Lung (tissue), 12 donors: Measurements from ENCODE around the gene OR6J1. TPM values are rescaled to one million over a fixed set of nuclear protein-coding genes. Genes with fewer than 3 reads are reported as not detected.

Source experiments
- ATAC-seq: fragments of 200-7000 bp; cut with Tn5 transposase; one replicate; pipeline ENCODE4 v1.9.1; 2020; ENCODE audit warnings: moderate number of reproducible peaks; ENCODE audit not compliant: insufficient read depth, low FRiP score
- DNase-seq, 3 donors: peaks; one replicate each; pipeline ENCODE4 v3.0.0-alpha.2; 2013 to 2017
- H3K27ac ChIP-seq, 2 donors: one replicate each; pipeline ENCODE4 v1.5.1; 2013; ENCODE audit warnings: mild to moderate bottlenecking in 2 of 2, moderate library complexity in 2 of 2, control low read depth in 1 of 2, inconsistent platforms in 1 of 2, low read depth in 1 of 2, low read length in 1 of 2
- H3K27me3 ChIP-seq, 3 donors: one replicate each; pipeline ENCODE4 v1.5.1; 2013; ENCODE audit warnings: low read length in 2 of 3; ENCODE audit not compliant: control insufficient read depth in 3 of 3, insufficient read depth in 3 of 3
- H3K36me3 ChIP-seq, 4 donors: one replicate each; pipeline ENCODE4 v1.5.1; 2013; ENCODE audit warnings: low read length in 4 of 4, mild to moderate bottlenecking in 1 of 4, moderate library complexity in 1 of 4; ENCODE audit not compliant: control insufficient read depth in 4 of 4, insufficient read depth in 4 of 4
- H3K4me1 ChIP-seq, 5 donors: one replicate each; pipeline ENCODE4 v1.5.1; 2013; ENCODE audit warnings: low read length in 5 of 5, mild to moderate bottlenecking in 2 of 5, moderate library complexity in 1 of 5; ENCODE audit not compliant: control insufficient read depth in 5 of 5, insufficient read depth in 5 of 5
- H3K4me3 ChIP-seq: one replicate; pipeline ENCODE4 v1.5.1; 2013; ENCODE audit warnings: mild to moderate bottlenecking, control low read depth, moderate library complexity
- H3K9ac ChIP-seq, 2 donors: one replicate each; pipeline ENCODE4 v1.5.1; 2013; ENCODE audit warnings: low read length in 2 of 2, control low read depth in 1 of 2; ENCODE audit not compliant: insufficient read depth in 1 of 2
- H3K9me3 ChIP-seq, 4 donors: one replicate each; pipeline ENCODE4 v1.5.1; 2013; ENCODE audit warnings: low read length in 3 of 4, mild to moderate bottlenecking in 1 of 4, moderate library complexity in 1 of 4; ENCODE audit not compliant: control insufficient read depth in 4 of 4, insufficient read depth in 3 of 4
- CTCF ChIP-seq: IDR thresholded peaks from 2 replicates; pipeline ENCODE4 v1.5.1; 2012; ENCODE audit warnings: mild to moderate bottlenecking; ENCODE audit errors: control extremely low read depth, extremely low read depth
- WGBS, 2 donors: extraction: QIAGEN DNeasy Blood & Tissue Kit; methylation state at CpG; one replicate each; pipeline ENCODE4 v1.1.7; 2013; 5-methylcytosine and 5-hydroxymethylcytosine counted together
- polyA plus RNA-seq, 2 donors: library from polyadenylated mRNA; stranded (reverse); fragments of 200-250 nt; gene quantifications; one replicate each; pipeline ENCODE4 v1.2.1, GENCODE V29; 2013
- total RNA-seq, 2 donors: library from RNA; depleted of rRNA in 1 of 2; stranded (reverse); fragments of >200 nt in 1 of 2; gene quantifications; one replicate each; pipeline ENCODE4 v1.2.1, GENCODE V29; 2014 to 2021
- donor health status: control.
- donor health status: control.
- donor health status: Bipolar disorder and iron deficiency.
- donor health status: healthy.
- donor health status: DM: yes; HTN: yes; CAD: no.

The OR6J1 gene
- total and polyA plus RNA-seq, 4 donors, result 0.11 TPM; not detected in 3

- Histone ChIP-seq H3K4me1 (peaks cover 4 to 13% (median 7%) of the 10 kb centered on the region in 5 donors), H3K36me3 (peaks cover 24 to 37% (median 35%) of the 10 kb centered on the region in 4 donors), H3K4me3 (no peak overlapping the region), H3K9ac (no peak overlapping the region), H3K9me3 (no peaks in the 10 kb centered on the region), H3K27me3 (no peaks in the 10 kb centered on the region), H3K27ac (no peak overlapping the region)
- no peak for TF ChIP-seq CTCF
- no peak for DNase-seq
- ATAC-seq, result no peak
- 51 to 83% methylated on average over 5 of the region's 5 CpGs for WGBS, 2 donors
Measured at GRCh38 chr14:22601996-22602395, 42.2 kb downstream of the OR6J1 start.

GRCh38 chr14:22601456-22601855 is 42.7 kb downstream of the OR6J1 start:
- H3K36me3 ChIP-seq, result peaks cover 22 to 37% (median 34%) of the 10 kb centered on the region in 4 donors
- DNase-seq (no peak), ATAC-seq (no peak)
- H3K4me1 ChIP-seq, result peaks cover 4 to 13% (median 7%) of the 10 kb centered on the region in 5 donors
- no peaks in the 10 kb centered on the region for H3K9me3 ChIP-seq
- H3K27me3 ChIP-seq, result no peaks in the 10 kb centered on the region
- no peak overlapping the region for H3K27ac ChIP-seq
- no peak overlapping the region for H3K4me3 ChIP-seq
- TF ChIP-seq CTCF, result no peak
- WGBS, 2 donors, result 68 to 84% methylated on average over 2 of the region's 2 CpGs
- no peak overlapping the region for H3K9ac ChIP-seq

GRCh38 chr14:22600027-22600426 is 44.1 kb downstream of the OR6J1 start:
- Histone ChIP-seq H3K9me3 (no peaks in the 10 kb centered on the region), H3K4me1 (peaks cover 4 to 13% (median 7%) of the 10 kb centered on the region in 5 donors), H3K9ac (no peak overlapping the region), H3K27ac (no peak overlapping the region), H3K27me3 (no peaks in the 10 kb centered on the region), H3K36me3 (peaks cover 14 to 31% (median 24%) of the 10 kb centered on the region in 4 donors), H3K4me3 (no peak overlapping the region)
- no peak for ATAC-seq
- DNase-seq, result no peak
- no peak for TF ChIP-seq CTCF

GRCh38 chr14:22599349-22599748 is 44.8 kb downstream of the OR6J1 start:
- 81 to 89% methylated on average over 3 of the region's 3 CpGs for WGBS, 2 donors
- Histone ChIP-seq H3K9me3 (no peaks in the 10 kb centered on the region), H3K9ac (no peak overlapping the region), H3K4me1 (peaks cover 4 to 13% (median 7%) of the 10 kb centered on the region in 5 donors), H3K27ac (peak overlapping the region; percentile 72 to 73), H3K4me3 (peak overlapping the region; percentile 10), H3K36me3 (peaks cover 14 to 26% (median 18%) of the 10 kb centered on the region in 4 donors), H3K27me3 (no peaks in the 10 kb centered on the region)
- ATAC-seq (no peak), DNase-seq (no peak)
- no peak for TF ChIP-seq CTCF
